Muscle of leg (tissue), 11 donors: ENCODE results near the gene AP3M1. TPM values are rescaled to one million over a fixed set of nuclear protein-coding genes. Genes with fewer than 3 reads are reported as not detected.

Experiments
- DNase-seq: peaks from one replicate; pipeline ENCODE4 v3.0.0; 2013
- H3K27ac ChIP-seq: one replicate; pipeline ENCODE4 v1.5.1; 2013; ENCODE audit warnings: mild to moderate bottlenecking, low read length, control low read depth
- H3K27me3 ChIP-seq: one replicate; pipeline ENCODE4 v1.6.1; 2013; ENCODE audit warnings: low read length; ENCODE audit not compliant: control insufficient read depth, insufficient read depth
- H3K36me3 ChIP-seq: one replicate; pipeline ENCODE4 v1.6.1; 2013; ENCODE audit warnings: low read length; ENCODE audit not compliant: control insufficient read depth, insufficient read depth
- H3K4me1 ChIP-seq: one replicate; pipeline ENCODE4 v1.6.1; 2013; ENCODE audit warnings: low read length; ENCODE audit not compliant: control insufficient read depth, insufficient read depth
- H3K4me3 ChIP-seq: one replicate; pipeline ENCODE4 v1.5.1; 2013; ENCODE audit warnings: low read length, control low read depth
- H3K9me3 ChIP-seq: replicated peaks from 2 replicates; pipeline ENCODE4 v1.6.1; 2013; ENCODE audit warnings: low read depth, low read length; ENCODE audit not compliant: control insufficient read depth
- WGBS: methylation state at CpG from one replicate; pipeline ENCODE4 v1.1.5; 2013; ENCODE audit warnings: missing lambda C conversion rate; ENCODE audit not compliant: insufficient coverage; 5-methylcytosine and 5-hydroxymethylcytosine counted together
- polyA plus RNA-seq, 8 donors: library from polyadenylated mRNA; unstranded; fragments of 120-200 nt; gene quantifications; one replicate each; pipeline versions ENCODE4 v1.2.1 to v1.2.3, GENCODE V29; 2013; ENCODE audit warnings: inconsistent platforms in 1 of 8, low replicate concordance in 1 of 8; ENCODE audit not compliant: insufficient read length in 8 of 8, insufficient read depth in 1 of 8
- total RNA-seq: library from RNA; stranded (reverse); fragments of 120-200 nt; gene quantifications from one replicate; pipeline ENCODE4 v1.2.4, GENCODE V29; 2013

The AP3M1 gene
- total and polyA plus RNA-seq, 9 donors, result 25.8 to 44.8 (median 36.8) TPM

DNA sequence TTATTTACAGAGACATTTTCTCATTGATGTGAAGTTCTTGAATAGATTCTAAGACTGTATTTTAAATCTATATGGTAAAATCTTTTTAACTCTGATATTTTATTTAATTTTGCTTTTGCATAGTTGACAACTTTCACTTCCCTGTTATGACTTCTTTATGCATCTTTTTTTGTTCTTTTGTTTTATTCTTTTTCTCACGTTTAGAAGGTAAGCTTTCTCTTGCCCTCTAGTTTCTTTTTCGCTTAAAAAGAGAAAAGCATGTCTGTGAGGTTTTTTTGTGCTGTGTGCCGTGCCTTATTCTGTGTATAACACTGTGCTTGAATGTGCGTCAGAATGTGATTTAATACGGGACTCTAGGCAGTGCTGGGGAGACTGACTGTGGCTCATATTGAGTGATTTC lies 74.7 kb downstream of the AP3M1 start:
- no peak overlapping the region for H3K27ac ChIP-seq
- no peaks in the 10 kb centered on the region for H3K9me3 ChIP-seq
- no peak overlapping the region for H3K4me3 ChIP-seq
- WGBS, result 92% methylated on average over 3 of the region's 5 CpGs
- H3K27me3 ChIP-seq, result no peaks in the 10 kb centered on the region
- H3K36me3 ChIP-seq, result peaks cover 32% of the 10 kb centered on the region
- DNase-seq, result no peak
- no peaks in the 10 kb centered on the region for H3K4me1 ChIP-seq

DNA sequence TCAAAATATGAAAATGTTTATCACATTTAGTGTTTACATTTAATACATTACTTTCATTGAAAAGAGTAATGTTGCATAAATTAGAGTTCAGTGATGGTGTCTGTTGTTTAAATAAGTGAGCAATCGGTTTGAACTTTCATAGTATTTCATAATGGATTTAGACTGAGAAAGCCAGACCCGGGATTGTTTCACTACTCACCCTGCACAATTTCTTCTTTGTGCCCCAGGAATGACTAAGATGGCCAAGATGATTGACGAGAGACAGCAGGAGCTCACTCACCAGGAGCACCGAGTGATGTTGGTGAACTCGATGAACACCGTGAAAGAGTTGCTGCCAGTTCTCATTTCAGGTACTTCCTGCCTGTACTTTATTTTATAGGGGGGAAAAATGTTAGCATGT lies 78.1 kb downstream of the AP3M1 start:
- no peak overlapping the region for H3K4me3 ChIP-seq
- WGBS, result 91% methylated on average over 3 of the region's 6 CpGs
- no peaks in the 10 kb centered on the region for H3K4me1 ChIP-seq
- H3K27me3 ChIP-seq, result no peaks in the 10 kb centered on the region
- no peak for DNase-seq
- peaks cover 32% of the 10 kb centered on the region for H3K36me3 ChIP-seq
- H3K27ac ChIP-seq, result no peak overlapping the region
- no peaks in the 10 kb centered on the region for H3K9me3 ChIP-seq

DNA sequence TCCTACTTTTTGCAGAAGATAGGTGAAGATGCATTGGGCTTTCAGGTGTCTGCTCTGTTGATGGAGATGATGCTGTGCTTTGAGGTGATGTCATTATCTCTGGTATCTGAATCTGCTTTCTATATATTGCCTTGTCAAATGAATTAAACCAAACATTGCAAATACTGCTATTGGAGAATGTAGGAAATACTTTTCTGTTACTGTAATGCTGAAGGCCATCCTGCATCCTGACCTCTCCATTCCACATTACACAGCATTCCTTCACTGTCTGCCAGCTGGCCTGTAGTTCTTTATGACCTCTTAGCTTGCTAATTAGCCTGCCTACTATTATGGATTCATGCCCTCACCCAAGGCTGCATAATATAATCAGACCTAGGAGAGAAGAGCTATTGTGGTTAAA lies 79.5 kb downstream of the AP3M1 start:
- peak; percentile 44 for DNase-seq
- H3K27ac ChIP-seq, result no peak overlapping the region
- peaks cover 29% of the 10 kb centered on the region for H3K36me3 ChIP-seq
- no peaks in the 10 kb centered on the region for H3K9me3 ChIP-seq
- no peaks in the 10 kb centered on the region for H3K27me3 ChIP-seq
- H3K4me3 ChIP-seq, result no peak overlapping the region
- no peaks in the 10 kb centered on the region for H3K4me1 ChIP-seq

Other genes starting within 250 kb of the AP3M1 start
- 21.4 TPM for gene PLAU, start 239.7 kb downstream of the AP3M1 start, total RNA-seq
- gene PLAU, start 239.7 kb downstream of the AP3M1 start, polyA plus RNA-seq, result 10 to 100 TPM; 22.7 to 37.7 (median 28.6) TPM
- 99.2 TPM for gene VCL, start 152.7 kb downstream of the AP3M1 start, total RNA-seq
- 100 to 1,000 TPM; 111 to 153 (median 125) TPM for gene VCL, start 152.7 kb downstream of the AP3M1 start, polyA plus RNA-seq
- 29.3 TPM for gene ADK, start 393 bp upstream of the AP3M1 start, total RNA-seq
- 10 to 100 TPM; 28.8 to 37.2 (median 34.5) TPM for gene ADK, start 393 bp upstream of the AP3M1 start, polyA plus RNA-seq